B cell (primary cell): ENCODE measurements around the gene AGAP1. TPM values are rescaled to one million over a fixed set of nuclear protein-coding genes. Genes with fewer than 3 reads are reported as not detected.

Source experiments
- ATAC-seq: fragments of 200-7000 bp; cut with Tn5 transposase; one replicate; pipeline ENCODE4 v1.10.0; 2021; ENCODE audit warnings: low read depth, mild to moderate bottlenecking, moderate number of reproducible peaks, moderate library complexity
- CTCF ChIA-PET: fragments of 350-600 bp; sonication (Branson Sonifier 250); formaldehyde crosslinking; loops from one replicate; lab custom pipeline; 2021; ENCODE audit warnings: antibody characterized with exemption, inconsistent platforms; lab: Charles Lee
- POLR2A ChIA-PET: fragments of 350-600 bp; sonication (Branson Sonifier 250); formaldehyde crosslinking; loops from one replicate; lab custom pipeline; 2021; ENCODE audit warnings: antibody characterized with exemption; lab: Charles Lee
- DNase-seq: peaks from one replicate; pipeline ENCODE4 v3.0.0; 2013
- H2AFZ ChIP-seq: 2 replicates; pipeline ENCODE4 v1.6.1; 2012; ENCODE audit warnings: mild to moderate bottlenecking, low read depth, low read length; ENCODE audit not compliant: insufficient read depth, poor library complexity, severe bottlenecking
- H3K27ac ChIP-seq, 2 donors: 1 replicate in 1 of 2; 2 replicates in 1 of 2; pipeline ENCODE4 v1.5.1; 2012 to 2013; ENCODE audit warnings: low read length in 2 of 2, mild to moderate bottlenecking in 2 of 2, moderate library complexity in 1 of 2
- H3K27me3 ChIP-seq, 4 experiments: fragments of 200-600 bp in 1 of 4; sonication (generic) in 1 of 4; replicated peaks in 1 of 4; 1 replicate in 2 of 4; 2 replicates in 2 of 4; pipeline versions ENCODE4 v1.6.1 to v1.7.0; 2013 to 2016; ENCODE audit warnings: low read length in 3 of 4, mild to moderate bottlenecking in 2 of 4, mixed read lengths in 1 of 4, moderate library complexity in 1 of 4; ENCODE audit not compliant: insufficient read depth in 4 of 4, control insufficient read depth in 3 of 4; ENCODE audit errors: control extremely low read depth in 1 of 4
- H3K36me3 ChIP-seq, 2 experiments: replicated peaks in 1 of 2; 1 replicate in 1 of 2; 2 replicates in 1 of 2; pipeline versions ENCODE4 v1.6.1 to v1.7.1; 2013; ENCODE audit warnings: low read length in 1 of 2; ENCODE audit not compliant: insufficient read depth in 2 of 2, control insufficient read depth in 1 of 2; ENCODE audit errors: control extremely low read depth in 1 of 2, extremely low read depth in 1 of 2
- H3K4me1 ChIP-seq, 2 donors: fragments of 200-600 bp in 1 of 2; sonication (generic) in 1 of 2; 1 replicate in 1 of 2; 2 replicates in 1 of 2; pipeline versions ENCODE4 v1.5.1 to v1.6.1; 2013 to 2017; ENCODE audit warnings: low read length in 2 of 2; ENCODE audit not compliant: control insufficient read depth in 2 of 2, insufficient read depth in 2 of 2
- H3K4me2 ChIP-seq: replicated peaks from 2 replicates; pipeline ENCODE3; 2012; ENCODE audit warnings: mild to moderate bottlenecking, low read depth, low read length; ENCODE audit not compliant: poor library complexity, severe bottlenecking
- H3K4me3 ChIP-seq, 5 experiments: fragments of 200-600 bp in 1 of 5; sonication (generic) in 1 of 5; 1 replicate in 3 of 5; 2 replicates in 2 of 5; pipeline versions ENCODE4 v1.5.1 to v1.7.0; 2011 to 2016; ENCODE audit warnings: low read length in 4 of 5, mild to moderate bottlenecking in 4 of 5, low read depth in 2 of 5, control low read depth in 1 of 5, moderate library complexity in 1 of 5; ENCODE audit not compliant: insufficient read depth in 1 of 5; ENCODE audit errors: control extremely low read depth in 1 of 5, extremely low read depth in 1 of 5
- H3K79me2 ChIP-seq: fragments of 200-600 bp; sonication (generic); one replicate; pipeline ENCODE4 v1.6.0; 2016; ENCODE audit warnings: low read length; ENCODE audit not compliant: control insufficient read depth, insufficient read depth
- H3K9ac ChIP-seq: fragments of 200-600 bp; sonication (generic); 2 replicates; pipeline ENCODE4 v1.6.1; 2017; ENCODE audit warnings: mild to moderate bottlenecking, low read length, moderate library complexity
- H3K9me3 ChIP-seq, 3 donors: one replicate each; pipeline versions ENCODE4 v1.6.1 to v1.7.1; 2013; ENCODE audit warnings: low read length in 2 of 3; ENCODE audit not compliant: control insufficient read depth in 2 of 3, insufficient read depth in 1 of 3; ENCODE audit errors: control extremely low read depth in 1 of 3
- H4K20me1 ChIP-seq: 2 replicates; pipeline ENCODE4 v1.6.0; 2012; ENCODE audit warnings: mild to moderate bottlenecking, low read length; ENCODE audit not compliant: insufficient read depth, control insufficient read depth, poor library complexity, severe bottlenecking
- H3K27ac Mint-ChIP-seq: one replicate; pipeline ENCODE4 v1.8.0; 2021; ENCODE audit warnings: mixed read lengths
- H3K27me3 Mint-ChIP-seq: one replicate; pipeline ENCODE4 v1.8.0; 2021; ENCODE audit warnings: mixed read lengths
- H3K4me1 Mint-ChIP-seq: one replicate; pipeline ENCODE4 v1.8.0; 2021; ENCODE audit warnings: mixed read lengths
- H3K4me3 Mint-ChIP-seq: one replicate; pipeline ENCODE4 v1.8.0; 2021; ENCODE audit warnings: mixed read lengths
- H3K9me3 Mint-ChIP-seq: one replicate; pipeline ENCODE4 v1.8.0; 2022; ENCODE audit warnings: mixed read lengths; ENCODE audit not compliant: insufficient read depth
- CTCF ChIP-seq: fragments of 200-600 bp; IDR thresholded peaks from one replicate; pipeline ENCODE4 v1.8.0; 2022; ENCODE audit warnings: antibody characterized with exemption, mild to moderate bottlenecking
- EZH2 ChIP-seq: IDR thresholded peaks from 2 replicates; pipeline ENCODE4 v1.6.1; 2012; ENCODE audit warnings: borderline replicate concordance, low read depth, mild to moderate bottlenecking, moderate library complexity, low read length; ENCODE audit not compliant: insufficient read depth, poor library complexity, severe bottlenecking
- WGBS: methylation state at CpG from one replicate; pipeline ENCODE4 v1.1.5; 2013; ENCODE audit warnings: missing lambda C conversion rate; ENCODE audit not compliant: insufficient coverage; 5-methylcytosine and 5-hydroxymethylcytosine counted together
- intact Hi-C: fragments of 100-400 bp; cut with micrococcal nuclease; formaldehyde crosslinking; loops from one replicate; pipeline ENCODE4 v1.10.0; 2022
- polyA plus RNA-seq: library from polyadenylated mRNA; depleted of rRNA; stranded (reverse); fragments of >200 nt; gene quantifications from 2 replicates; pipeline ENCODE4 v1.2.3, GENCODE V29; 2012
- total RNA-seq, 2 donors: library from RNA; stranded (reverse); fragments of 120-200 nt in 1 of 2; gene quantifications; 1 replicate in 1 of 2; 2 replicates in 1 of 2; pipeline versions ENCODE4 v1.2.3 to v1.2.4, GENCODE V29; 2013 to 2022

The AGAP1 gene
- total and polyA plus RNA-seq, 2 donors (not counting 1 experiment from before 2014, with no cell fraction given): 0.01 TPM; not detected in 1

DNA sequence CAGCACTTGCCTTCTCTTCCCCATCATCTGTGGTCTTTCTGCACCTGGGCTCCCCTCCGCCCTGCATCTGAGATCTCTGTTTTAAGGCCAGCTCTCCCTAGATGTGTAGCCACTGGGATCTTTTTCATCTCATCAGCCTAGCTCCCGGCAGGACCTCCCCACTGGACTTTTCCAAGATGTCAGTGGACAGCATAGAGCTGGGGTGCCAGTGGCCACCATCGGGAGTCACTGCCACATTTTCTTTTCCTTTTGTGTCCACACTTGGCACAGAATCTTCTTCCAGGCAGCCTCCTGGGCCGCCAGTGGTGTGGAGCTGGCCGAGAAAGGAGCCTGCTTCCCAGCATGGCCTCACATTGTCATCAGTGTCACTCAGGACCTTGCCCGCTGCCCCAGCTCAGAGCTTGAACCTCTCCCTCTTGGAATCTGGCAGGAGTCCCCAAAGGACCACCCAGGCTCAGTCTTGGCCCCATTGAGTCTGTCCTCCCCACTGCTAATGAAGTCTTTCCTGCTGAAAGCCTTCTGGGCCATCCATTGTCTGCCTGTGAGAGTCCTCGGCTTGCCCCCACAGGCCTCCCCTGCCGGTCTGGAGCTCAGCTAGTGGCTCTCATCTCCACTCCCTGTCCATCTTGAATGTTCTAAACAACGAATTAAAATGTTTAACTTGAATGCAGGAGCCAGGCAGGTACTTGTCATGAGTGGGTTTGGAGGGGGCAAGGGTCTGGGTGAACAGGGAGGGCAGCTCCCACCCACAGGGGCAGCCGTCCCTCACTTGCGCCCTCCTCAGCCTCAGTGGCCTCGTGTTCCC lies 349.9 kb downstream of the AGAP1 start:
- ATAC-seq (no peak), DNase-seq (no peak)
- no peaks in the 10 kb centered on the region for H3K4me1 ChIP-seq
- intact Hi-C loops: no loop called here
- no peak overlapping the region for H3K4me3 ChIP-seq
- no peak overlapping the region for H3K9ac ChIP-seq
- Mint-ChIP-seq H3K4me1 (no peaks in the 10 kb centered on the region), H3K9me3 (no peaks in the 10 kb centered on the region), H3K4me3 (no peak overlapping the region), H3K27me3 (no peaks in the 10 kb centered on the region), H3K27ac (no peak overlapping the region)
- CTCF ChIA-PET: no interaction called here
- no peaks in the 10 kb centered on the region for H4K20me1 ChIP-seq
- TF ChIP-seq CTCF: no peak
- TF ChIP-seq EZH2: no peak
- H3K36me3 ChIP-seq: no peaks in the 10 kb centered on the region
- POLR2A ChIA-PET: no interaction called here
- no peak overlapping the region for H2AFZ ChIP-seq
- no peaks in the 10 kb centered on the region for H3K9me3 ChIP-seq
- H3K4me2 ChIP-seq: no peak overlapping the region
- H3K79me2 ChIP-seq: no peaks in the 10 kb centered on the region
- WGBS: 85% methylated on average over 8 of the region's 12 CpGs
- H3K27ac ChIP-seq: no peak overlapping the region
- no peaks in the 10 kb centered on the region for H3K27me3 ChIP-seq

- Mint-ChIP-seq H3K27ac (no peak overlapping the region), H3K4me3 (no peak overlapping the region), H3K9me3 (no peaks in the 10 kb centered on the region), H3K4me1 (no peaks in the 10 kb centered on the region), H3K27me3 (no peaks in the 10 kb centered on the region)
- Histone ChIP-seq H2AFZ (no peak overlapping the region), H3K27ac (no peak overlapping the region), H3K79me2 (no peaks in the 10 kb centered on the region), H4K20me1 (no peaks in the 10 kb centered on the region), H3K36me3 (no peaks in the 10 kb centered on the region), H3K9ac (no peak overlapping the region), H3K4me1 (no peaks in the 10 kb centered on the region), H3K9me3 (no peaks in the 10 kb centered on the region), H3K27me3 (no peaks in the 10 kb centered on the region), H3K4me2 (no peak overlapping the region), H3K4me3 (no peak overlapping the region)
- DNase-seq: no peak
- intact Hi-C loops: no loop called here
- no peak for TF ChIP-seq EZH2
- TF ChIP-seq CTCF: no peak
- ChIA-PET POLR2A (no interaction called here), CTCF (no interaction called here)
- no peak for ATAC-seq
- WGBS: 84% methylated on average over 6 of the region's 8 CpGs
These were observed 350.7 kb downstream of the AGAP1 start for GRCh38 chr2:235844561-235844960.
